DOHH2 (cell line): ENCODE measurements around the gene TBCD.

Experiments
- H3F3A ChIP-seq: fragments of 200-600 bp; sonication (generic), shearing (Covaris generic); 2 replicates; pipeline ENCODE4 v1.6.0; 2016; ENCODE audit warnings: antibody characterized with exemption, mild to moderate bottlenecking; ENCODE audit not compliant: control insufficient read depth, insufficient read depth
- H3K27ac ChIP-seq: fragments of 200-600 bp; sonication (generic); 2 replicates; pipeline ENCODE4 v1.5.1; 2014; ENCODE audit warnings: low read depth, mild to moderate bottlenecking, low read length, moderate library complexity
- H3K27me3 ChIP-seq: fragments of 200-600 bp; sonication (generic); 2 replicates; pipeline ENCODE4 v1.6.1; 2014; ENCODE audit warnings: mild to moderate bottlenecking, low read length, mixed read lengths; ENCODE audit not compliant: control insufficient read depth
- H3K36me3 ChIP-seq: fragments of 200-600 bp; sonication (generic); 2 replicates; pipeline ENCODE4 v1.6.1; 2014; ENCODE audit warnings: mild to moderate bottlenecking, low read length, moderate library complexity, mixed read lengths; ENCODE audit not compliant: control insufficient read depth
- H3K4me1 ChIP-seq: fragments of 200-600 bp; sonication (generic); 2 replicates; pipeline ENCODE4 v1.6.1; 2014; ENCODE audit warnings: mild to moderate bottlenecking, low read length, mixed read lengths; ENCODE audit not compliant: control insufficient read depth
- H3K4me2 ChIP-seq: fragments of 200-600 bp; sonication (generic); 2 replicates; pipeline ENCODE4 v1.6.0; 2014; ENCODE audit warnings: mild to moderate bottlenecking, low read length, moderate library complexity
- H3K4me3 ChIP-seq: fragments of 200-600 bp; sonication (generic); 2 replicates; pipeline ENCODE4 v1.5.1; 2014; ENCODE audit warnings: mild to moderate bottlenecking, low read length, mixed read lengths
- H3K79me2 ChIP-seq: fragments of 200-600 bp; sonication (generic); 2 replicates; pipeline ENCODE4 v1.6.1; 2014; ENCODE audit warnings: mild to moderate bottlenecking, low read length, mixed read lengths; ENCODE audit not compliant: control insufficient read depth
- H3K9me2 ChIP-seq: fragments of 200-600 bp; sonication (generic); replicated peaks from 2 replicates; pipeline ENCODE4 v1.6.1; 2014; ENCODE audit warnings: mild to moderate bottlenecking, low read length, mixed read lengths; ENCODE audit not compliant: control insufficient read depth
- H3K9me3 ChIP-seq: fragments of 200-600 bp; sonication (generic); 2 replicates; pipeline ENCODE4 v1.6.1; 2014; ENCODE audit warnings: antibody characterized with exemption, low read length, mixed read lengths; ENCODE audit not compliant: control insufficient read depth, insufficient read depth
- H4K20me1 ChIP-seq: fragments of 200-600 bp; sonication (generic); 2 replicates; pipeline ENCODE4 v1.6.0; 2014; ENCODE audit warnings: low read depth, mild to moderate bottlenecking, antibody characterized with exemption, low read length, moderate library complexity; ENCODE audit not compliant: control insufficient read depth, insufficient read depth
- EZH2phosphoT487 ChIP-seq: fragments of 200-600 bp; sonication (generic); IDR thresholded peaks from 2 replicates; pipeline ENCODE4 v1.6.1; 2017; ENCODE audit warnings: borderline replicate concordance, mild to moderate bottlenecking, antibody characterized with exemption, low read length, moderate library complexity, mixed read lengths
- TF ChIP-seq, protein P1 (sequence below): fragments of 200-600 bp; sonication (generic); IDR thresholded peaks from one replicate; pipeline ENCODE4 v1.5.1; 2014; ENCODE audit warnings: antibody characterized with exemption, mild to moderate bottlenecking, low read depth, low read length; ENCODE audit not compliant: poor library complexity, severe bottlenecking

The TBCD gene

DNA sequence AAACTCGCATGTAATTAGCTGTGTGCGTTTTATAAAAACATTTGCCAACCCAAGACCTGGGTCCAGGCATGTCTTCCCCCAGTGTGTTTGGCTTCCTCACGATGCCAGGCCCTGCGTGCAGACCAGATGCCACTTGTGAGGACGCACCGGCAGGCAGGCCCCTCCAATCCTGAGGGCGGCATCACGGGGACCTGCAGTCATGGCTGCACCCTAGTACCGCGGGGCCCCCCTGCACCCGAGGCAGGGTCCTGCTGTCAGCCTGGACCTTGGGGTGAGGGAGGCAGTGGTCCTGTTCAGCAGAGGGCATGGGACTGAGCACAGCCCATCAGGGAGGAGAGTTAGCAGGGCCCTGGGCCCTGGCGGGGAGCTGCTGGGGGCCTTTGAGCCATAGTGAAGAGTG is 143.2 kb downstream of the TBCD start:
- Histone ChIP-seq H3K79me2 (no peaks in the 10 kb centered on the region), H3K36me3 (peaks cover 3% of the 10 kb centered on the region), H3K4me2 (no peak overlapping the region), H3K27me3 (no peaks in the 10 kb centered on the region), H3F3A (0 out of 2 replicates have a peak, but pooled peaks cover 2% of the 10 kb centered on the region), H4K20me1 (no peaks in the 10 kb centered on the region), H3K27ac (no peak overlapping the region), H3K4me1 (peaks cover 12% of the 10 kb centered on the region), H3K9me2 (no peaks in the 10 kb centered on the region), H3K4me3 (no peak overlapping the region), H3K9me3 (no peaks in the 10 kb centered on the region)
- TF ChIP-seq, protein P1, sequence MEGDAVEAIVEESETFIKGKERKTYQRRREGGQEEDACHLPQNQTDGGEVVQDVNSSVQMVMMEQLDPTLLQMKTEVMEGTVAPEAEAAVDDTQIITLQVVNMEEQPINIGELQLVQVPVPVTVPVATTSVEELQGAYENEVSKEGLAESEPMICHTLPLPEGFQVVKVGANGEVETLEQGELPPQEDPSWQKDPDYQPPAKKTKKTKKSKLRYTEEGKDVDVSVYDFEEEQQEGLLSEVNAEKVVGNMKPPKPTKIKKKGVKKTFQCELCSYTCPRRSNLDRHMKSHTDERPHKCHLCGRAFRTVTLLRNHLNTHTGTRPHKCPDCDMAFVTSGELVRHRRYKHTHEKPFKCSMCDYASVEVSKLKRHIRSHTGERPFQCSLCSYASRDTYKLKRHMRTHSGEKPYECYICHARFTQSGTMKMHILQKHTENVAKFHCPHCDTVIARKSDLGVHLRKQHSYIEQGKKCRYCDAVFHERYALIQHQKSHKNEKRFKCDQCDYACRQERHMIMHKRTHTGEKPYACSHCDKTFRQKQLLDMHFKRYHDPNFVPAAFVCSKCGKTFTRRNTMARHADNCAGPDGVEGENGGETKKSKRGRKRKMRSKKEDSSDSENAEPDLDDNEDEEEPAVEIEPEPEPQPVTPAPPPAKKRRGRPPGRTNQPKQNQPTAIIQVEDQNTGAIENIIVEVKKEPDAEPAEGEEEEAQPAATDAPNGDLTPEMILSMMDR, result no peak
- no peak for TF ChIP-seq EZH2phosphoT487

- H3K79me2 ChIP-seq, result no peaks in the 10 kb centered on the region
- no peak overlapping the region for H3K4me3 ChIP-seq
- no peak overlapping the region for H3K4me2 ChIP-seq
- no peaks in the 10 kb centered on the region for H3K9me2 ChIP-seq
- H3K9me3 ChIP-seq, result no peaks in the 10 kb centered on the region
- H4K20me1 ChIP-seq, result no peaks in the 10 kb centered on the region
- H3K4me1 ChIP-seq, result peaks cover 12% of the 10 kb centered on the region
- 0 out of 2 replicates have a peak, but pooled peaks cover 2% of the 10 kb centered on the region for H3F3A ChIP-seq
- TF ChIP-seq, protein P1, result no peak
- TF ChIP-seq EZH2phosphoT487, result no peak
- H3K27me3 ChIP-seq, result no peaks in the 10 kb centered on the region
- no peak overlapping the region for H3K27ac ChIP-seq
- peaks cover 13% of the 10 kb centered on the region for H3K36me3 ChIP-seq
Measured at GRCh38 chr17:82896071-82897000, 144.5 kb downstream of the TBCD start.

DNA sequence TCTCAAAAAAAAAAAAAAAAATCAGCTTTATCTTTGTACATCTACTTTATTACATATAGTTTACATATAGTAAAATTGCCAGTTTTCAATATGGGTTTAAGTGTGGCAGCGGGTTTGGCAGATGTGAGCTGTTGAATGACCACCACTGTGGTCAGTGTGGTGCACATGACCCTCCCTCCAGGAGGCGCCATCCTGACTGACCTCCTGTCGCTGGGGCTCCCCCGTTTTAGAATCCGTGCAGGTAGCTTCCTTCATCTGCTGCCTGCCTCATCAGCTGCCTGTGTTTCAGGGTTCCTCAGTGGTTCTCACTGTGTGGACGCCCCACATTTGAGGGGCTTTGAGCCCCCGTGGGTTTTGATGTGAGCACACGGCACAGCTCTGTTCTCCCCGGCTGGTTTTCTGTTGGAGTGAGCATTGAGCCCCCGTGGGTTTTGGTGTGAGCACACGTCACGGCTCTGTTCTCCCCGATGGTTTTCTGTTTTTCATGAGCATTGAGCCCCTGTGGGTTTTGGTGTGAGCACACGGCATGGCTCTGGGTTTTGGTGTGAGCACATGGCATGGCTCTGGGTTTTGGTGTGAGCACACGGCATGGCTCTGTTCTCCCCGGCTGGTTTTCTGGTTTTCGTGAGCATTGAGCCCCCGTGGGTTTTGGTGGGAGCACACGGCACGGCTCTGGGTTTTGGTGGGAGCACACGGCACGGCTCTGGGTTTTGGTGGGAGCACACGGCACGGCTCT is 145.8 kb downstream of the TBCD start:
- Histone ChIP-seq H3K27ac (no peak overlapping the region), H3K79me2 (no peaks in the 10 kb centered on the region), H4K20me1 (no peaks in the 10 kb centered on the region), H3K9me3 (no peaks in the 10 kb centered on the region), H3K9me2 (no peaks in the 10 kb centered on the region), H3K4me3 (no peak overlapping the region), H3K27me3 (no peaks in the 10 kb centered on the region), H3K4me2 (no peak overlapping the region), H3K36me3 (peaks cover 18% of the 10 kb centered on the region), H3K4me1 (peaks cover 12% of the 10 kb centered on the region), H3F3A (0 out of 2 replicates have a peak, but pooled peaks cover 2% of the 10 kb centered on the region)
- no peak for TF ChIP-seq EZH2phosphoT487
- TF ChIP-seq, protein P1, result no peak
